BE2C (cell line): ENCODE data around the gene RABEP2.

Experiments used
- DNase-seq: peaks from one replicate; pipeline ENCODE4 v3.0.0-alpha.2; 2020
- H3K27me3 ChIP-seq: fragments of 250-450 bp; sonication (Bioruptor Pico); 2 replicates; pipeline ENCODE4 v1.5.1; 2020; ENCODE audit warnings: mild to moderate bottlenecking
- H3K36me3 ChIP-seq: fragments of 250-450 bp; sonication (Bioruptor Pico); 2 replicates; pipeline ENCODE4 v1.5.1; 2020; ENCODE audit warnings: mild to moderate bottlenecking
- H3K4me1 ChIP-seq: fragments of 250-450 bp; sonication (Bioruptor Pico); 2 replicates; pipeline ENCODE4 v1.5.1; 2020
- H3K4me3 ChIP-seq: 2 replicates; pipeline ENCODE4 v1.5.1; 2011; ENCODE audit warnings: low read depth, low read length
- H3K9me3 ChIP-seq: fragments of 250-450 bp; sonication (Bioruptor Pico); 2 replicates; pipeline ENCODE4 v1.5.1; 2020
- CTCF ChIP-seq: IDR thresholded peaks from 2 replicates; pipeline ENCODE4 v1.5.1; 2012; ENCODE audit warnings: mild to moderate bottlenecking, low read depth, low read length

The RABEP2 gene

GRCh38 chr16:28876973-28877654 is 47.9 kb downstream of the RABEP2 start:
- Histone ChIP-seq H3K4me1 (no peaks in the 10 kb centered on the region), H3K4me3 (no peak overlapping the region), H3K27me3 (no peaks in the 10 kb centered on the region), H3K9me3 (peaks cover 4% of the 10 kb centered on the region), H3K36me3 (peaks cover 10% of the 10 kb centered on the region)
- DNase-seq = no peak
- no peak for TF ChIP-seq CTCF

GRCh38 chr16:28876019-28876659 is 48.9 kb downstream of the RABEP2 start:
- peaks cover 12% of the 10 kb centered on the region for H3K36me3 ChIP-seq
- H3K4me1 ChIP-seq = no peaks in the 10 kb centered on the region
- no peak for DNase-seq
- H3K27me3 ChIP-seq = no peaks in the 10 kb centered on the region
- peaks cover 4% of the 10 kb centered on the region for H3K9me3 ChIP-seq
- H3K4me3 ChIP-seq = no peak overlapping the region
- no peak for TF ChIP-seq CTCF

- TF ChIP-seq CTCF = no peak
- H3K36me3 ChIP-seq = peaks cover 18% of the 10 kb centered on the region
- peaks cover 4% of the 10 kb centered on the region for H3K9me3 ChIP-seq
- no peaks in the 10 kb centered on the region for H3K4me1 ChIP-seq
- no peaks in the 10 kb centered on the region for H3K27me3 ChIP-seq
- no peak overlapping the region for H3K4me3 ChIP-seq
- DNase-seq = no peak
Observed at GRCh38 chr16:28875134-28876018, 49.7 kb downstream of the RABEP2 start.

- H3K27me3 ChIP-seq = no peaks in the 10 kb centered on the region
- H3K4me1 ChIP-seq = no peaks in the 10 kb centered on the region
- no peak for DNase-seq
- no peaks in the 10 kb centered on the region for H3K9me3 ChIP-seq
- H3K4me3 ChIP-seq = no peak overlapping the region
- no peak for TF ChIP-seq CTCF
- peaks cover 26% of the 10 kb centered on the region for H3K36me3 ChIP-seq
Observed at GRCh38 chr16:28874406-28874805, 50.6 kb downstream of the RABEP2 start.

GRCh38 chr16:28873543-28874201 is 51.4 kb downstream of the RABEP2 start:
- DNase-seq = peak; percentile 48
- peaks cover 33% of the 10 kb centered on the region for H3K36me3 ChIP-seq
- no peaks in the 10 kb centered on the region for H3K9me3 ChIP-seq

More at GRCh38 chr16:28873543-28874201, 51.4 kb downstream of the RABEP2 start:
- peak; percentile 64 for TF ChIP-seq CTCF
- Histone ChIP-seq H3K4me3 (no peak overlapping the region), H3K27me3 (no peaks in the 10 kb centered on the region), H3K4me1 (no peaks in the 10 kb centered on the region)
